ENCODE data around the gene TYMS.

Gene TYMS

GRCh38 chr18:682833-683232 lies 25.4 kb downstream of the TYMS start:
- Histone ChIP-seq H3K27ac (no peak overlapping the region), H3K79me2 (ENCODE audit: insufficient read depth, low read depth) (no peaks in the 10 kb centered on the region), H3K4me3 (IDR thresholded peaks at IDR 0.05; ENCODE audit: insufficient read depth, low read depth, low read length) (no peak overlapping the region), H4K20me1 (ENCODE audit: insufficient read depth) (no peaks in the 10 kb centered on the region), H3K9ac (no peak overlapping the region), H3K36me3 (ENCODE audit: insufficient read depth) (no peaks in the 10 kb centered on the region), H2AFZ (ENCODE audit: low read depth) (no peak overlapping the region), H3K4me2 (no peak overlapping the region), H3K4me1 (ENCODE audit: low read depth, poor library complexity, severe bottlenecking) (peaks cover 4% of the 10 kb centered on the region), H3K27me3 (ENCODE audit: insufficient read depth, low read depth) (no peaks in the 10 kb centered on the region)
- TF ChIP-seq CTCF (conservative IDR thresholded peaks at IDR 0.05; ENCODE audit: low read depth, low read length): no peak

- no peak for TF ChIP-seq CTCF (conservative IDR thresholded peaks at IDR 0.05; ENCODE audit: low read depth, low read length)
- Histone ChIP-seq H3K27me3 (ENCODE audit: insufficient read depth, low read depth) (no peaks in the 10 kb centered on the region), H3K36me3 (ENCODE audit: insufficient read depth) (no peaks in the 10 kb centered on the region), H4K20me1 (ENCODE audit: insufficient read depth) (no peaks in the 10 kb centered on the region), H2AFZ (ENCODE audit: low read depth) (no peak overlapping the region), H3K79me2 (ENCODE audit: insufficient read depth, low read depth) (no peaks in the 10 kb centered on the region), H3K27ac (no peak overlapping the region), H3K4me2 (no peak overlapping the region), H3K4me3 (IDR thresholded peaks at IDR 0.05; ENCODE audit: insufficient read depth, low read depth, low read length) (no peak overlapping the region), H3K4me1 (ENCODE audit: low read depth, poor library complexity, severe bottlenecking) (no peaks in the 10 kb centered on the region), H3K9ac (no peak overlapping the region)
These were observed 26.1 kb downstream of the TYMS start for GRCh38 chr18:683531-683930.

DNA sequence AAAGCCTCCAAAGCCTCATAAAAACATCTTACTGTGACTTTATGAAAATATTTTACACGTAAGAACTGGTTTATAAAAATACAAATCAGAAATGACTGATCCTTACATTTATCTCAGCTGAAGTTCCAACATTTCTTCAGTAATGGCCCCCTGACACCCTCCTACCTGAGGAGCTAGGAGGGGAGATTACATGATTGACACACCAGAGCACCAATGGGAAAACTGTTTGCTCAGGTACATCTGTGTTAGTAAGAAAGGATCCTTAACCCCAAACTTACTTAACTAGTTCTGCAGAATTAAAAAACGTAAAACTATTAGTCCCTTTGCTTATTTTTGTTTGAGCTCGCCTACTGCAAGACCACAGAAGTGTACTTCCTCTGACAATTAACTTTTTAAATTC lies 28.0 kb downstream of the TYMS start:
- no peak overlapping the region for H3K4me2 ChIP-seq
- H3K27me3 ChIP-seq (ENCODE audit: insufficient read depth, low read depth): no peaks in the 10 kb centered on the region
- no peak for TF ChIP-seq CTCF (conservative IDR thresholded peaks at IDR 0.05; ENCODE audit: low read depth, low read length)
- no peak overlapping the region for H3K9ac ChIP-seq
- no peaks in the 10 kb centered on the region for H3K79me2 ChIP-seq (ENCODE audit: insufficient read depth, low read depth)
- H3K36me3 ChIP-seq (ENCODE audit: insufficient read depth): no peaks in the 10 kb centered on the region
- H2AFZ ChIP-seq (ENCODE audit: low read depth): no peak overlapping the region
- no peak overlapping the region for H3K4me3 ChIP-seq (IDR thresholded peaks at IDR 0.05; ENCODE audit: insufficient read depth, low read depth, low read length)
- H3K27ac ChIP-seq: no peak overlapping the region
- H3K4me1 ChIP-seq (ENCODE audit: low read depth, poor library complexity, severe bottlenecking): peaks cover 2% of the 10 kb centered on the region
- H4K20me1 ChIP-seq (ENCODE audit: insufficient read depth): no peaks in the 10 kb centered on the region

GRCh38 chr18:686339-687111 lies 29.1 kb downstream of the TYMS start:
- Histone ChIP-seq H3K4me1 (ENCODE audit: low read depth, poor library complexity, severe bottlenecking) (peaks cover 7% of the 10 kb centered on the region), H2AFZ (ENCODE audit: low read depth) (no peak overlapping the region), H4K20me1 (ENCODE audit: insufficient read depth) (no peaks in the 10 kb centered on the region), H3K4me2 (no peak overlapping the region), H3K79me2 (ENCODE audit: insufficient read depth, low read depth) (no peaks in the 10 kb centered on the region), H3K9ac (no peak overlapping the region), H3K4me3 (IDR thresholded peaks at IDR 0.05; ENCODE audit: insufficient read depth, low read depth, low read length) (no peak overlapping the region), H3K27me3 (ENCODE audit: insufficient read depth, low read depth) (no peaks in the 10 kb centered on the region), H3K36me3 (ENCODE audit: insufficient read depth) (no peaks in the 10 kb centered on the region), H3K27ac (no peak overlapping the region)
- no peak for TF ChIP-seq CTCF (conservative IDR thresholded peaks at IDR 0.05; ENCODE audit: low read depth, low read length)
